Measurements from ENCODE around the gene PHACTR4. TPM values are rescaled to one million over a fixed set of nuclear protein-coding genes. Genes with fewer than 3 reads are reported as not detected.

PHACTR4 gene
- total RNA-seq, 4 donors from 2014 or later = 9.0 to 45.2 (median 24.3) TPM

- no peaks in the 10 kb centered on the region for H3K4me1 ChIP-seq
- H3K9me3 ChIP-seq = no peaks in the 10 kb centered on the region
- no peak overlapping the region for H3K27ac ChIP-seq
- intact Hi-C loops (cut with DNase I; ENCODE audit: low total_unique reads) = no loop called here
- no peak overlapping the region for H3K4me3 ChIP-seq
- no peak for DNase-seq
- TF ChIP-seq CTCF (IDR thresholded peaks at IDR 0.05) (no peak), POLR2A (IDR thresholded peaks at IDR 0.05) (no peak)
- no peaks in the 10 kb centered on the region for H3K27me3 ChIP-seq
- H3K36me3 ChIP-seq = no peaks in the 10 kb centered on the region
Measured at GRCh38 chr1:28392027-28392652, 22.6 kb downstream of the PHACTR4 start.

- no peak for DNase-seq
- no peak for TF ChIP-seq CTCF (IDR thresholded peaks at IDR 0.05)
- TF ChIP-seq POLR2A (IDR thresholded peaks at IDR 0.05) = no peak
- Histone ChIP-seq H3K27ac (no peak overlapping the region), H3K27me3 (no peaks in the 10 kb centered on the region), H3K4me3 (no peak overlapping the region), H3K4me1 (no peaks in the 10 kb centered on the region), H3K9me3 (no peaks in the 10 kb centered on the region), H3K36me3 (no peaks in the 10 kb centered on the region)
- intact Hi-C loops (cut with DNase I; ENCODE audit: low total_unique reads) = no loop called here
Measured at GRCh38 chr1:28394136-28394535, 24.6 kb downstream of the PHACTR4 start.

DNA sequence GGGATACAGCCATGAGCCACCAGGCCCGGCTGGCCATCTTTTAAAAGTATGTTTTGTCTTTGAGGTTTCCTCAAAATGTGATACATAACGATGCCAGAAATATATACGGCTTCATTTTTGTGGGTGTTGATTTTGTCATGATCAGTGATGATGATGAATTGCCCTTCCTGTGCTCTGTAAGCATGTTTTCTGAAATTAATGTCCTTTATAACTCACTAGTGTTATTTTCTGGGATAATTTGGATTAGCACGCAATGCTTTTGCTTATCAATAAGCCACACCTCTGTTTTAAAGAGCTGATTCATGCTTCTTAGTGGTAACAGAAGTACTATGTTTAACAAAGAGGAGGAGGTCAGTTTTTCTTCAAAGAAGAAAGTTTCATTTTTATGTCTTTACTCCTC, 25.6 kb downstream of the PHACTR4 start:
- H3K4me1 ChIP-seq = no peaks in the 10 kb centered on the region
- H3K9me3 ChIP-seq = no peaks in the 10 kb centered on the region
- TF ChIP-seq POLR2A (IDR thresholded peaks at IDR 0.05) = no peak
- TF ChIP-seq CTCF (IDR thresholded peaks at IDR 0.05) = no peak
- no peak overlapping the region for H3K4me3 ChIP-seq
- intact Hi-C loops (cut with DNase I; ENCODE audit: low total_unique reads) = no loop called here
- no peak overlapping the region for H3K27ac ChIP-seq
- no peak for DNase-seq
- no peaks in the 10 kb centered on the region for H3K36me3 ChIP-seq
- no peaks in the 10 kb centered on the region for H3K27me3 ChIP-seq

GRCh38 chr1:28401760-28402159, 32.2 kb downstream of the PHACTR4 start:
- Histone ChIP-seq H3K9me3 (no peaks in the 10 kb centered on the region), H3K4me3 (no peak overlapping the region), H3K27ac (no peak overlapping the region), H3K36me3 (no peaks in the 10 kb centered on the region), H3K27me3 (no peaks in the 10 kb centered on the region), H3K4me1 (no peaks in the 10 kb centered on the region)
- DNase-seq = no peak
- intact Hi-C loops (cut with DNase I; ENCODE audit: low total_unique reads) = no loop called here
- TF ChIP-seq CTCF (IDR thresholded peaks at IDR 0.05) (no peak), POLR2A (IDR thresholded peaks at IDR 0.05) (no peak)

GRCh38 chr1:28409090-28409489, 39.5 kb downstream of the PHACTR4 start:
- Histone ChIP-seq H3K4me1 (no peaks in the 10 kb centered on the region), H3K36me3 (no peaks in the 10 kb centered on the region), H3K27me3 (no peaks in the 10 kb centered on the region), H3K27ac (no peak overlapping the region), H3K9me3 (no peaks in the 10 kb centered on the region), H3K4me3 (no peak overlapping the region)
- DNase-seq = no peak
- TF ChIP-seq CTCF (IDR thresholded peaks at IDR 0.05) (no peak), POLR2A (IDR thresholded peaks at IDR 0.05) (no peak)
- intact Hi-C loops (cut with DNase I; ENCODE audit: low total_unique reads) = no loop called here
